ENCODE measurements around the gene PRSS21.

Gene PRSS21

DNA sequence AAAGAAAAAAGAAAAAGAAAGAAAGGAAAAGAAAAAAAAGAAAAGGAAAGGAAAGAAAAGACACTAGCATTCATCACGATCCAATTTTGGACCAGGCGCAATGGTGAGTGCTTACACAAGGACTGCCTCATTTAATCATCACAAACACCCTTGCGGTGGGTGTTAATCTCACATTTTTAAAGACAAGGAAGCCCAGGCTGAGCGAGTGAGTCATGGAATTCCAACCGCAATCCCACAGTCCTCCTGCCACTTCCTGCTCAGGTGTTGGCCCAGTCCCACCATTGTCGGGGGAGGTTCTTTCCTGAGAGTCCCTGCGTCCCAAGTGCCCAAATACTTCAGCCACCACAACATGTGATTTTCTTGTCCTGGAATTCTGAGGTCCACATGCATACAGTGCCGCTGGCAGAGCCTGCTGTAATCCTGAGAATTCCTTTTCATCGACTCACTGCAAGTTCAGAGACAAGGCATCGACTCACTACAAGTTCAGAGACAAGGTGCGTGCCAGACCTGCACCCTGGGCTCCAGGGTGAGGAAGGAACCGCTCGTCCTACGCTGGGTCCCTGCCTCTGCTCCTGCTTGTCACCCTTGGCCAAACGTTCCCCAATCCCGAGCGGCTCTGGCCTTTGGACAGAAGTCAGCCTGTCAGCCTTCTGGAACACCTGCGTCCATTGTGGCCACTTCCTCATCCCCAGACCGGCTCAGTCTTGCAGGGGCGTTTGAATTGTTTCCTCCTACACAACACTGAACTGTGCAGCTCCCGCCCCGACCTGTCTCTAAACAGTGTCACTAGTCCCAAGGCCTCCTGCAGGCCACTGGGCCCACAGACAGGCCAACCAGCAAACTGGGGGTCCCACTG lies 18.8 kb downstream of the PRSS21 start:
- ChIA-PET CTCF (interaction anchor here (0.7 to 0.9 kb wide), 2 partner anchors 9 to 37 kb away, joined by 3 to 4 read pairs; no protein-coding TSS in a partner anchor), POLR2A (no interaction called here)
- Histone ChIP-seq H3K27ac (ENCODE audit: extremely low read depth, low read depth, low read length) (no peak overlapping the region), H3K4me3 (ENCODE audit: low read depth, low read length) (no peak overlapping the region), H3K36me3 (ENCODE audit: control insufficient read depth in 2 of 2, insufficient read depth in 1 of 2, low read length in 2 of 2) (no peaks in the 10 kb centered on the region), H3K4me1 (ENCODE audit: control insufficient read depth, insufficient read depth, low read length) (no peaks in the 10 kb centered on the region), H3K9me3 (ENCODE audit: control insufficient read depth, insufficient read depth, low read depth, low read length) (no peaks in the 10 kb centered on the region)
- TF ChIP-seq, protein P1, sequence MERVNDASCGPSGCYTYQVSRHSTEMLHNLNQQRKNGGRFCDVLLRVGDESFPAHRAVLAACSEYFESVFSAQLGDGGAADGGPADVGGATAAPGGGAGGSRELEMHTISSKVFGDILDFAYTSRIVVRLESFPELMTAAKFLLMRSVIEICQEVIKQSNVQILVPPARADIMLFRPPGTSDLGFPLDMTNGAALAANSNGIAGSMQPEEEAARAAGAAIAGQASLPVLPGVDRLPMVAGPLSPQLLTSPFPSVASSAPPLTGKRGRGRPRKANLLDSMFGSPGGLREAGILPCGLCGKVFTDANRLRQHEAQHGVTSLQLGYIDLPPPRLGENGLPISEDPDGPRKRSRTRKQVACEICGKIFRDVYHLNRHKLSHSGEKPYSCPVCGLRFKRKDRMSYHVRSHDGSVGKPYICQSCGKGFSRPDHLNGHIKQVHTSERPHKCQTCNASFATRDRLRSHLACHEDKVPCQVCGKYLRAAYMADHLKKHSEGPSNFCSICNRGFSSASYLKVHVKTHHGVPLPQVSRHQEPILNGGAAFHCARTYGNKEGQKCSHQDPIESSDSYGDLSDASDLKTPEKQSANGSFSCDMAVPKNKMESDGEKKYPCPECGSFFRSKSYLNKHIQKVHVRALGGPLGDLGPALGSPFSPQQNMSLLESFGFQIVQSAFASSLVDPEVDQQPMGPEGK (tag by site-specific recombination; IDR thresholded peaks at IDR 0.05): peak; percentile 71
- no peak for TF ChIP-seq ZBTB48 (tag by site-specific recombination; IDR thresholded peaks at IDR 0.05)
- no peak for TF ChIP-seq GLI4 (tag by site-specific recombination; IDR thresholded peaks at IDR 0.05)
- TF ChIP-seq, protein P2, sequence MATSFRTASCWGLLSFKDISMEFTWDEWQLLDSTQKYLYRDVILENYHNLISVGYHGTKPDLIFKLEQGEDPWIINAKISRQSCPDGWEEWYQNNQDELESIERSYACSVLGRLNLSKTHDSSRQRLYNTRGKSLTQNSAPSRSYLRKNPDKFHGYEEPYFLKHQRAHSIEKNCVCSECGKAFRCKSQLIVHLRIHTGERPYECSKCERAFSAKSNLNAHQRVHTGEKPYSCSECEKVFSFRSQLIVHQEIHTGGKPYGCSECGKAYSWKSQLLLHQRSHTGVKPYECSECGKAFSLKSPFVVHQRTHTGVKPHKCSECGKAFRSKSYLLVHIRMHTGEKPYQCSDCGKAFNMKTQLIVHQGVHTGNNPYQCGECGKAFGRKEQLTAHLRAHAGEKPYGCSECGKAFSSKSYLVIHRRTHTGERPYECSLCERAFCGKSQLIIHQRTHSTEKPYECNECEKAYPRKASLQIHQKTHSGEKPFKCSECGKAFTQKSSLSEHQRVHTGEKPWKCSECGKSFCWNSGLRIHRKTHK (tag by site-specific recombination; IDR thresholded peaks at IDR 0.05): no peak
- TF ChIP-seq GFI1B (tag by site-specific recombination; IDR thresholded peaks at IDR 0.05): no peak
- peak; percentile 91 for TF ChIP-seq PRDM1 (tag by site-specific recombination; IDR thresholded peaks at IDR 0.05)
- no peak for TF ChIP-seq ZNF660 (tag by site-specific recombination; IDR thresholded peaks at IDR 0.05)
- TF ChIP-seq ZNF202 (tag by site-specific recombination; IDR thresholded peaks at IDR 0.05; ENCODE audit: borderline replicate concordance): no peak
- TF ChIP-seq, protein P3, sequence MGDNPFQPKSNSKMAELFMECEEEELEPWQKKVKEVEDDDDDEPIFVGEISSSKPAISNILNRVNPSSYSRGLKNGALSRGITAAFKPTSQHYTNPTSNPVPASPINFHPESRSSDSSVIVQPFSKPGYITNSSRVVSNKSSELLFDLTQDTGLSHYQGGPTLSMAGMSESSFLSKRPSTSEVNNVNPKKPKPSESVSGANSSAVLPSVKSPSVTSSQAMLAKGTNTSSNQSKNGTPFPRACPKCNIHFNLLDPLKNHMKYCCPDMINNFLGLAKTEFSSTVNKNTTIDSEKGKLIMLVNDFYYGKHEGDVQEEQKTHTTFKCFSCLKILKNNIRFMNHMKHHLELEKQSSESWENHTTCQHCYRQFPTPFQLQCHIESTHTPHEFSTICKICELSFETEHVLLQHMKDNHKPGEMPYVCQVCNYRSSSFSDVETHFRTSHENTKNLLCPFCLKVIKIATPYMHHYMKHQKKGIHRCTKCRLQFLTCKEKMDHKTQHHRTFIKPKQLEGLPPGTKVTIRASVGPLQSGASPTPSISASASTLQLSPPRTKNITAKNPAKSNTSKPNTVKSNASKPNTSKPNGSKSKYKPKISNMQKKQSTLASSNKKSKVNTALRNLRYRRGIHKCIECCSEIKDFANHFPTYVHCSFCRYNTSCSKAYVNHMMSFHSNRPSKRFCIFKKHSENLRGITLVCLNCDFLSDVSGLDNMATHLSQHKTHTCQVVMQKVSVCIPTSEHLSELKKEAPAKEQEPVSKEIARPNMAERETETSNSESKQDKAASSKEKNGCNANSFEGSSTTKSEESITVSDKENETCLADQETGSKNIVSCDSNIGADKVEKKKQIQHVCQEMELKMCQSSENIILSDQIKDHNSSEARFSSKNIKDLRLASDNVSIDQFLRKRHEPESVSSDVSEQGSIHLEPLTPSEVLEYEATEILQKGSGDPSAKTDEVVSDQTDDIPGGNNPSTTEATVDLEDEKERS (tag by site-specific recombination; IDR thresholded peaks at IDR 0.05): no peak
- TF ChIP-seq ZFP37 (tag by site-specific recombination; IDR thresholded peaks at IDR 0.05): peak; percentile 69
- TF ChIP-seq, protein P4, sequence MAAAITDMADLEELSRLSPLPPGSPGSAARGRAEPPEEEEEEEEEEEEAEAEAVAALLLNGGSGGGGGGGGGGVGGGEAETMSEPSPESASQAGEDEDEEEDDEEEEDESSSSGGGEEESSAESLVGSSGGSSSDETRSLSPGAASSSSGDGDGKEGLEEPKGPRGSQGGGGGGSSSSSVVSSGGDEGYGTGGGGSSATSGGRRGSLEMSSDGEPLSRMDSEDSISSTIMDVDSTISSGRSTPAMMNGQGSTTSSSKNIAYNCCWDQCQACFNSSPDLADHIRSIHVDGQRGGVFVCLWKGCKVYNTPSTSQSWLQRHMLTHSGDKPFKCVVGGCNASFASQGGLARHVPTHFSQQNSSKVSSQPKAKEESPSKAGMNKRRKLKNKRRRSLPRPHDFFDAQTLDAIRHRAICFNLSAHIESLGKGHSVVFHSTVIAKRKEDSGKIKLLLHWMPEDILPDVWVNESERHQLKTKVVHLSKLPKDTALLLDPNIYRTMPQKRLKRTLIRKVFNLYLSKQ (tag by site-specific recombination; IDR thresholded peaks at IDR 0.05; ENCODE audit: borderline replicate concordance): no peak
- TF ChIP-seq HOXA7 (CRISPR knock-in tag; IDR thresholded peaks at IDR 0.05; ENCODE audit: borderline replicate concordance): no peak
- no peak for TF ChIP-seq ZNF239 (tag by site-specific recombination; IDR thresholded peaks at IDR 0.05)
- no peak for TF ChIP-seq SCRT1 (tag by site-specific recombination; IDR thresholded peaks at IDR 0.05; ENCODE audit: borderline replicate concordance)
- TF ChIP-seq, protein P5, sequence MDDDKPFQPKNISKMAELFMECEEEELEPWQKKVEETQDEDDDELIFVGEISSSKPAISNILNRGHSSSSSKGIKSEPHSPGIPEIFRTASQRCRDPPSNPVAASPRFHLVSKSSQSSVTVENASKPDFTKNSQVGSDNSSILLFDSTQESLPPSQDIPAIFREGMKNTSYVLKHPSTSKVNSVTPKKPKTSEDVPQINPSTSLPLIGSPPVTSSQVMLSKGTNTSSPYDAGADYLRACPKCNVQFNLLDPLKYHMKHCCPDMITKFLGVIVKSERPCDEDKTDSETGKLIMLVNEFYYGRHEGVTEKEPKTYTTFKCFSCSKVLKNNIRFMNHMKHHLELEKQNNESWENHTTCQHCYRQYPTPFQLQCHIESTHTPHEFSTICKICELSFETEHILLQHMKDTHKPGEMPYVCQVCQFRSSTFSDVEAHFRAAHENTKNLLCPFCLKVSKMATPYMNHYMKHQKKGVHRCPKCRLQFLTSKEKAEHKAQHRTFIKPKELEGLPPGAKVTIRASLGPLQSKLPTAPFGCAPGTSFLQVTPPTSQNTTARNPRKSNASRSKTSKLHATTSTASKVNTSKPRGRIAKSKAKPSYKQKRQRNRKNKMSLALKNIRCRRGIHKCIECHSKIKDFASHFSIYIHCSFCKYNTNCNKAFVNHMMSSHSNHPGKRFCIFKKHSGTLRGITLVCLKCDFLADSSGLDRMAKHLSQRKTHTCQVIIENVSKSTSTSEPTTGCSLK (tag by site-specific recombination; IDR thresholded peaks at IDR 0.05): no peak
- no peak for TF ChIP-seq ZNF658 (tag by site-specific recombination; IDR thresholded peaks at IDR 0.05)
- TF ChIP-seq, protein P6, sequence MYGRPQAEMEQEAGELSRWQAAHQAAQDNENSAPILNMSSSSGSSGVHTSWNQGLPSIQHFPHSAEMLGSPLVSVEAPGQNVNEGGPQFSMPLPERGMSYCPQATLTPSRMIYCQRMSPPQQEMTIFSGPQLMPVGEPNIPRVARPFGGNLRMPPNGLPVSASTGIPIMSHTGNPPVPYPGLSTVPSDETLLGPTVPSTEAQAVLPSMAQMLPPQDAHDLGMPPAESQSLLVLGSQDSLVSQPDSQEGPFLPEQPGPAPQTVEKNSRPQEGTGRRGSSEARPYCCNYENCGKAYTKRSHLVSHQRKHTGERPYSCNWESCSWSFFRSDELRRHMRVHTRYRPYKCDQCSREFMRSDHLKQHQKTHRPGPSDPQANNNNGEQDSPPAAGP (tag by site-specific recombination; IDR thresholded peaks at IDR 0.05): peak; percentile 72; the same call in 1 of the 2 replicates
- TF ChIP-seq, protein P7, sequence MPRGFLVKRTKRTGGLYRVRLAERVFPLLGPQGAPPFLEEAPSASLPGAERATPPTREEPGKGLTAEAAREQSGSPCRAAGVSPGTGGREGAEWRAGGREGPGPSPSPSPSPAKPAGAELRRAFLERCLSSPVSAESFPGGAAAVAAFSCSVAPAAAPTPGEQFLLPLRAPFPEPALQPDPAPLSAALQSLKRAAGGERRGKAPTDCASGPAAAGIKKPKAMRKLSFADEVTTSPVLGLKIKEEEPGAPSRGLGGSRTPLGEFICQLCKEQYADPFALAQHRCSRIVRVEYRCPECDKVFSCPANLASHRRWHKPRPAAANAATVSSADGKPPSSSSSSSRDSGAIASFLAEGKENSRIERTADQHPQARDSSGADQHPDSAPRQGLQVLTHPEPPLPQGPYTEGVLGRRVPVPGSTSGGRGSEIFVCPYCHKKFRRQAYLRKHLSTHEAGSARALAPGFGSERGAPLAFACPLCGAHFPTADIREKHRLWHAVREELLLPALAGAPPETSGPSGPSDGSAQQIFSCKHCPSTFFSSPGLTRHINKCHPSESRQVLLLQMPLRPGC (tag by site-specific recombination; IDR thresholded peaks at IDR 0.05): peak; percentile 87; the same call in 1 of the 2 replicates
- TF ChIP-seq, protein P8, sequence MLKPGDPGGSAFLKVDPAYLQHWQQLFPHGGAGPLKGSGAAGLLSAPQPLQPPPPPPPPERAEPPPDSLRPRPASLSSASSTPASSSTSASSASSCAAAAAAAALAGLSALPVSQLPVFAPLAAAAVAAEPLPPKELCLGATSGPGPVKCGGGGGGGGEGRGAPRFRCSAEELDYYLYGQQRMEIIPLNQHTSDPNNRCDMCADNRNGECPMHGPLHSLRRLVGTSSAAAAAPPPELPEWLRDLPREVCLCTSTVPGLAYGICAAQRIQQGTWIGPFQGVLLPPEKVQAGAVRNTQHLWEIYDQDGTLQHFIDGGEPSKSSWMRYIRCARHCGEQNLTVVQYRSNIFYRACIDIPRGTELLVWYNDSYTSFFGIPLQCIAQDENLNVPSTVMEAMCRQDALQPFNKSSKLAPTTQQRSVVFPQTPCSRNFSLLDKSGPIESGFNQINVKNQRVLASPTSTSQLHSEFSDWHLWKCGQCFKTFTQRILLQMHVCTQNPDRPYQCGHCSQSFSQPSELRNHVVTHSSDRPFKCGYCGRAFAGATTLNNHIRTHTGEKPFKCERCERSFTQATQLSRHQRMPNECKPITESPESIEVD (tag by site-specific recombination; IDR thresholded peaks at IDR 0.05): no peak
- TF ChIP-seq ZNF843 (tag by site-specific recombination; IDR thresholded peaks at IDR 0.05): no peak
- peak; percentile 86 for TF ChIP-seq ZNF366 (tag by site-specific recombination; conservative IDR thresholded peaks at IDR 0.05)
